Measurements from ENCODE around the gene BACH2.

DNA sequence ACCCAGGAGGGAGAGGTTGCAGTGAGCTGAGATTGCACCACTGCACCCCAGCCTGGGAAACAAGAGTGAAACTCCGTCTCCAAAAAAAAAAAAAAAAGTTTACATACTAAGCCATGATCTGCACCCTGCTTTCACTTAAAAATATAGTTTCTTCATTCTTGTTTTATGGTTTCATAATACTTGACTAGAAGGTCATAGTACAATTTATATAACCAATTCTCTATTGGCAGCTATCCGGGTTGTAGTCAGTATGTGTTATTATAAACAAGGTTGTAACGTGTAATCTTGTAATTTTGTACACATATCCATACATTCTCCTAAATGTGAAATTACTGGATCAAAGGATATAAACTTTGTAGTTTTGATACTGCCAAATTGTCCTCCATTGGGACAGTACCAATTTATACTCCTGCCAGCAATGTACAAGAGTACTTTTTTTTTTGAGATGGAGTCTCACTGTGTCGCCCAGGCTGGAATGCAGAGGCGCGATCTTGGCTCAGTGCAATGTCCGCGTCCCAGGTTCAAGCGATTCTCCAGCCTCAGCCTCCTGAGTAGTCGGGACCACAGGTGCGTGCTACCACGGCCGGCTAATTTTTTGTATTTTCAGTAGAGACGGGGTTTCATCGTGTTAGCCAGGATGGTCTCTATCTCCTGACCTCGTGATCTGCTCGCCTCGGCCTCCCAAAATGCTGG lies 257.5 kb downstream of the BACH2 start:
- TF ChIP-seq CTCF (IDR thresholded peaks at IDR 0.05) (no peak), POLR2A (IDR thresholded peaks at IDR 0.05) (no peak)
